Keratinocyte (primary cell): Measurements from ENCODE around the gene CCDC107. TPM values are rescaled to one million over a fixed set of nuclear protein-coding genes. Genes with fewer than 3 reads are reported as not detected.

ENCODE experiments used
- DNase-seq: peaks from one replicate; pipeline ENCODE4 v3.0.0-alpha.2; 2011; ENCODE audit warnings: low read depth, missing footprints, low spot score
- FAIRE-seq: peaks from 2 replicates; lab custom pipeline; 2011; peaks lifted over from hg19 to GRCh38; lab: Jason Lieb, UNC
- H2AFZ ChIP-seq: 2 replicates; pipeline ENCODE4 v1.6.0; 2012; ENCODE audit warnings: low read length, control low read depth, inconsistent platforms; ENCODE audit not compliant: control insufficient read depth
- H3K27ac ChIP-seq: 2 replicates; pipeline ENCODE4 v1.5.1; 2011; ENCODE audit warnings: low read length; ENCODE audit not compliant: control insufficient read depth, insufficient read depth
- H3K27me3 ChIP-seq: 3 replicates; pipeline ENCODE4 v1.6.0; 2011; ENCODE audit warnings: low read length; ENCODE audit not compliant: control insufficient read depth, insufficient read depth; ENCODE audit errors: extremely low read depth
- H3K36me3 ChIP-seq, 2 experiments: 2 replicates in 1 of 2; 3 replicates in 1 of 2; pipeline ENCODE4 v1.5.1; 2011; ENCODE audit warnings: low read length in 2 of 2, mild to moderate bottlenecking in 1 of 2; ENCODE audit not compliant: control insufficient read depth in 2 of 2, insufficient read depth in 2 of 2; ENCODE audit errors: extremely low read depth in 1 of 2
- H3K4me1 ChIP-seq: 3 replicates; pipeline ENCODE4 v1.5.1; 2011; ENCODE audit warnings: low read length; ENCODE audit not compliant: control insufficient read depth, insufficient read depth; ENCODE audit errors: extremely low read depth
- H3K4me2 ChIP-seq: 3 replicates; pipeline ENCODE4 v1.6.0; 2011; ENCODE audit warnings: low read depth, low read length; ENCODE audit not compliant: control insufficient read depth, insufficient read depth; ENCODE audit errors: extremely low read depth
- H3K4me3 ChIP-seq, 3 experiments: fragments of 200-600 bp in 1 of 3; sonication (generic) in 1 of 3; 2 replicates in 2 of 3; 3 replicates in 1 of 3; pipeline ENCODE4 v1.5.1; 2011 to 2016; ENCODE audit warnings: low read length in 3 of 3, mild to moderate bottlenecking in 3 of 3, control low read depth in 2 of 3, inconsistent platforms in 1 of 3, low read depth in 1 of 3, mixed read lengths in 1 of 3, mixed run types in 1 of 3, moderate library complexity in 1 of 3; ENCODE audit not compliant: control insufficient read depth in 2 of 3, insufficient read depth in 2 of 3; ENCODE audit errors: extremely low read depth in 1 of 3
- H3K79me2 ChIP-seq: 2 replicates; pipeline ENCODE4 v1.6.0; 2012; ENCODE audit warnings: low read length; ENCODE audit not compliant: control insufficient read depth, insufficient read depth
- H3K9ac ChIP-seq: 3 replicates; pipeline ENCODE4 v1.6.0; 2011; ENCODE audit warnings: low read length; ENCODE audit not compliant: control insufficient read depth, insufficient read depth; ENCODE audit errors: extremely low read depth
- H3K9me1 ChIP-seq: 3 replicates; pipeline ENCODE4 v1.6.0; 2011; ENCODE audit warnings: low read length; ENCODE audit not compliant: control insufficient read depth, insufficient read depth; ENCODE audit errors: extremely low read depth
- H3K9me3 ChIP-seq: 2 replicates; pipeline ENCODE4 v1.5.1; 2012; ENCODE audit warnings: low read depth, low read length; ENCODE audit not compliant: control insufficient read depth
- H4K20me1 ChIP-seq: 3 replicates; pipeline ENCODE4 v1.6.0; 2011; ENCODE audit warnings: low read length; ENCODE audit not compliant: control insufficient read depth, insufficient read depth; ENCODE audit errors: extremely low read depth
- EZH2 ChIP-seq: IDR thresholded peaks from one replicate; pipeline ENCODE4 v1.6.1; 2012; ENCODE audit warnings: inconsistent platforms, mild to moderate bottlenecking, low read length, moderate library complexity
- dilution Hi-C: fragments of 300-500 bp; cut with MboI; formaldehyde crosslinking; loops from one replicate; pipeline ENCODE4 v1.7.0; 2020; ENCODE audit warnings: low sequenced_read_pairs; ENCODE audit not compliant: extremely low pct_ligation_motif_present
- polyA plus RNA-seq, 5 experiments: library from polyadenylated mRNA; depleted of rRNA in 3 of 5; stranded (reverse) in 3 of 5; stranded (forward) in 1 of 5; unstranded in 1 of 5; fragments of >200 nt; gene quantifications; 1 replicate in 1 of 5; 2 replicates in 3 of 5; 3 replicates in 1 of 5; pipeline versions ENCODE4 v1.2.1 to v1.2.3, GENCODE V29; 2011 to 2012; ENCODE audit warnings: missing spikeins in 2 of 5, low read depth in 1 of 5, low replicate concordance in 1 of 5
- TF ChIP-seq, protein P1 (sequence below), 3 experiments: IDR thresholded peaks in 1 of 3; conservative IDR thresholded peaks in 1 of 3; optimal IDR thresholded peaks in 1 of 3; 2 replicates in 2 of 3; 3 replicates in 1 of 3; pipeline versions ENCODE3 to v1.5.1; 2011; ENCODE audit warnings: low read length in 3 of 3, mild to moderate bottlenecking in 3 of 3, moderate library complexity in 2 of 3, control low read depth in 1 of 3, inconsistent platforms in 1 of 3; ENCODE audit not compliant: insufficient read depth in 2 of 3; ENCODE audit errors: extremely low read depth in 1 of 3

CCDC107 gene
- polyA plus RNA-seq, 1 donor (not counting 4 experiments of a cell fraction or from before 2014, with no cell fraction given), result 10.5 TPM

DNA sequence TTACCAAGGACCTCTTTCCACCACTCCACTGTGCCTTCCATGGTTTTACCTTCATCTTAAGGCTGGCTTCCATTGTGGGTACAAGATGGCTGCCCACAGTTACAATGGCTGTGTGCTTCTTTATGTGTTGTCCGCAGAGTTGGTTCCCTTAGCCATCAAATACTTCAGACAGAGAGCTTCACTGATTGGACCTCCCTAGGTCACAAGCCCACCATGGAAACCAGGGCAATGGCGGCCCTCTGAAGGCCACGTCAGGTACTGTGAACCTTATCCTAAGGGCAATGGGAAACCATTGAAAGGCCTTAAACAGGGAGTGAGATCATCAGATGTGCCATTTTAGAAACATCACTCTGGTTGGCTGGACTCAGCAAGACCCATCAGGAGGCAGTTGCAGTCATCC is 9.8 kb downstream of the CCDC107 start:
- Histone ChIP-seq H3K9me1 (no peaks in the 10 kb centered on the region), H4K20me1 (no peaks in the 10 kb centered on the region), H2AFZ (no peak overlapping the region), H3K9ac (no peak overlapping the region), H3K4me3 (no peak overlapping the region), H3K4me2 (no peak overlapping the region), H3K27ac (no peak overlapping the region), H3K9me3 (no peaks in the 10 kb centered on the region), H3K36me3 (peaks cover 0 to 3% of the 10 kb centered on the region in 2 experiments), H3K27me3 (no peaks in the 10 kb centered on the region), H3K4me1 (peaks cover 17% of the 10 kb centered on the region), H3K79me2 (no peaks in the 10 kb centered on the region)
- dilution Hi-C loops, result no loop called here
- FAIRE-seq (no peak), DNase-seq (no peak)
- no peak for TF ChIP-seq EZH2

DNA sequence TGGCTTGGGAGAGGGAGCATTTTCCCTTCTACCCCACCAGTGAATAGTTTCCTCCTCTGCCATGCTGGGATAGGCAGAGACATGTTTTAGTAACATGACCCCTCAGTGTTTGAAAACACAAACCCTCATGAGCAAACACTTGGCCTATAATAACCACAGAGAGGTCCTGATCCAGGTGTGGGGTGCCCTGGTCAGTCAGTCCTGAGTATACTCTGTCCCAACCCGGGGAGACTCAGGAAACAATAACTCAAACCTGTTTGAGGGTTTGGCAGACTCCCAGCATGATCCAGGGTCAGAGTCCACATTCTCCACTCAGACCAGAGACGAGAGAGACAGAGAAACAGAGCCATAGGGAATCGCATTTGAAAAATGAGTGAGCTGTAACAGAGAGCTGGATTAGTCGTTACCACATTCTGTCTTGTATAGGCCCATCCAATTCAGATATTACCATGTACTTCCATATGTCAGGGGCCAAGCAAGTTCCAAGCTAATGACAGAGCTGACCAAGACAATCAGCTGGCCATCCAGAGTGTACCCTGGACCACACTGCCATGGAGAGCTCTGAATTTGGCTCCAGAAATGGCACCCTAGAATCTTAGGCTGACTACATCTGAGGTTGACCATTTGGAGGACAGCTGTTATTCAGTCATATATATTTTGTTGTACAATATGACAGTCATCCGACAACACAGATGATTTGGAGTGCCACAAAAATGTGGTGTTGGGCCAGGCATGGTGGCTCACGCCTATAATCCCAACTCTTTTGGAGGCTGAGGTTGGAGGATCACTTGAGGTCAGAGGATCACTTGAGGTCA is 11.4 kb downstream of the CCDC107 start:
- Histone ChIP-seq H3K27ac (no peak overlapping the region), H3K4me3 (no peak overlapping the region), H3K9ac (no peak overlapping the region), H2AFZ (peak overlapping the region; percentile 14), H3K9me3 (no peaks in the 10 kb centered on the region), H3K4me1 (peaks cover 22% of the 10 kb centered on the region), H3K27me3 (no peaks in the 10 kb centered on the region), H3K79me2 (no peaks in the 10 kb centered on the region), H3K9me1 (no peaks in the 10 kb centered on the region), H4K20me1 (no peaks in the 10 kb centered on the region), H3K36me3 (no peaks in the 10 kb centered on the region), H3K4me2 (peak overlapping the region; percentile 31)
- FAIRE-seq, result no peak
- no peak for DNase-seq
- dilution Hi-C loops, result no loop called here
- no peak for TF ChIP-seq EZH2
- TF ChIP-seq, protein P1, sequence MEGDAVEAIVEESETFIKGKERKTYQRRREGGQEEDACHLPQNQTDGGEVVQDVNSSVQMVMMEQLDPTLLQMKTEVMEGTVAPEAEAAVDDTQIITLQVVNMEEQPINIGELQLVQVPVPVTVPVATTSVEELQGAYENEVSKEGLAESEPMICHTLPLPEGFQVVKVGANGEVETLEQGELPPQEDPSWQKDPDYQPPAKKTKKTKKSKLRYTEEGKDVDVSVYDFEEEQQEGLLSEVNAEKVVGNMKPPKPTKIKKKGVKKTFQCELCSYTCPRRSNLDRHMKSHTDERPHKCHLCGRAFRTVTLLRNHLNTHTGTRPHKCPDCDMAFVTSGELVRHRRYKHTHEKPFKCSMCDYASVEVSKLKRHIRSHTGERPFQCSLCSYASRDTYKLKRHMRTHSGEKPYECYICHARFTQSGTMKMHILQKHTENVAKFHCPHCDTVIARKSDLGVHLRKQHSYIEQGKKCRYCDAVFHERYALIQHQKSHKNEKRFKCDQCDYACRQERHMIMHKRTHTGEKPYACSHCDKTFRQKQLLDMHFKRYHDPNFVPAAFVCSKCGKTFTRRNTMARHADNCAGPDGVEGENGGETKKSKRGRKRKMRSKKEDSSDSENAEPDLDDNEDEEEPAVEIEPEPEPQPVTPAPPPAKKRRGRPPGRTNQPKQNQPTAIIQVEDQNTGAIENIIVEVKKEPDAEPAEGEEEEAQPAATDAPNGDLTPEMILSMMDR (optimal IDR thresholded peaks at IDR 0.05 in 1 of 3, IDR thresholded peaks at IDR 0.05 in 1 of 3, conservative IDR thresholded peaks at IDR 0.05 in 1 of 3; ENCODE audit: extremely low read depth in 1 of 3, insufficient read depth in 2 of 3, low read length in 3 of 3), result no peak
